PFSK-1 (cell line): ENCODE measurements around the gene NT5M.

Experiments
- FOXP2 ChIP-seq: optimal IDR thresholded peaks from 2 replicates; pipeline ENCODE3; 2011; ENCODE audit warnings: borderline replicate concordance, control low read depth, inconsistent platforms; ENCODE audit not compliant: insufficient read depth; ENCODE audit errors: extremely low read length, extremely low read depth
- POLR2AphosphoS5 ChIP-seq: IDR thresholded peaks from 2 replicates; pipeline ENCODE4 v1.6.1; 2012; ENCODE audit warnings: low read depth, mild to moderate bottlenecking, control low read depth, low read length, moderate library complexity
- SIN3A ChIP-seq: IDR thresholded peaks from 2 replicates; pipeline ENCODE4 v1.6.1; 2012; ENCODE audit warnings: mild to moderate bottlenecking, low read length, moderate library complexity, borderline replicate concordance; ENCODE audit not compliant: insufficient read depth
- TAF1 ChIP-seq: IDR thresholded peaks from 2 replicates; pipeline ENCODE4 v1.6.1; 2012; ENCODE audit warnings: low read length, control low read depth, borderline replicate concordance; ENCODE audit not compliant: insufficient read depth
- TF ChIP-seq, protein P1 (sequence below), 2 experiments: IDR thresholded peaks; 2 replicates each; pipeline versions ENCODE4 v1.6.1 to v1.8.0; 2011 to 2012; ENCODE audit warnings: low read depth in 2 of 2, low read length in 2 of 2, control low read depth in 1 of 2, inconsistent platforms in 1 of 2, mild to moderate bottlenecking in 1 of 2, moderate library complexity in 1 of 2; ENCODE audit not compliant: insufficient read depth in 1 of 2

The NT5M gene

GRCh38 chr17:17386094-17386800 lies 83.1 kb downstream of the NT5M start:
- no peak for TF ChIP-seq POLR2AphosphoS5
- TF ChIP-seq FOXP2, result no peak
- TF ChIP-seq SIN3A, result no peak
- TF ChIP-seq, protein P1, sequence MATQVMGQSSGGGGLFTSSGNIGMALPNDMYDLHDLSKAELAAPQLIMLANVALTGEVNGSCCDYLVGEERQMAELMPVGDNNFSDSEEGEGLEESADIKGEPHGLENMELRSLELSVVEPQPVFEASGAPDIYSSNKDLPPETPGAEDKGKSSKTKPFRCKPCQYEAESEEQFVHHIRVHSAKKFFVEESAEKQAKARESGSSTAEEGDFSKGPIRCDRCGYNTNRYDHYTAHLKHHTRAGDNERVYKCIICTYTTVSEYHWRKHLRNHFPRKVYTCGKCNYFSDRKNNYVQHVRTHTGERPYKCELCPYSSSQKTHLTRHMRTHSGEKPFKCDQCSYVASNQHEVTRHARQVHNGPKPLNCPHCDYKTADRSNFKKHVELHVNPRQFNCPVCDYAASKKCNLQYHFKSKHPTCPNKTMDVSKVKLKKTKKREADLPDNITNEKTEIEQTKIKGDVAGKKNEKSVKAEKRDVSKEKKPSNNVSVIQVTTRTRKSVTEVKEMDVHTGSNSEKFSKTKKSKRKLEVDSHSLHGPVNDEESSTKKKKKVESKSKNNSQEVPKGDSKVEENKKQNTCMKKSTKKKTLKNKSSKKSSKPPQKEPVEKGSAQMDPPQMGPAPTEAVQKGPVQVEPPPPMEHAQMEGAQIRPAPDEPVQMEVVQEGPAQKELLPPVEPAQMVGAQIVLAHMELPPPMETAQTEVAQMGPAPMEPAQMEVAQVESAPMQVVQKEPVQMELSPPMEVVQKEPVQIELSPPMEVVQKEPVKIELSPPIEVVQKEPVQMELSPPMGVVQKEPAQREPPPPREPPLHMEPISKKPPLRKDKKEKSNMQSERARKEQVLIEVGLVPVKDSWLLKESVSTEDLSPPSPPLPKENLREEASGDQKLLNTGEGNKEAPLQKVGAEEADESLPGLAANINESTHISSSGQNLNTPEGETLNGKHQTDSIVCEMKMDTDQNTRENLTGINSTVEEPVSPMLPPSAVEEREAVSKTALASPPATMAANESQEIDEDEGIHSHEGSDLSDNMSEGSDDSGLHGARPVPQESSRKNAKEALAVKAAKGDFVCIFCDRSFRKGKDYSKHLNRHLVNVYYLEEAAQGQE (IDR thresholded peaks at IDR 0.05; ENCODE audit: insufficient read depth in 1 of 2, low read depth in 2 of 2, low read length in 2 of 2), result no peak
- no peak for TF ChIP-seq TAF1

- TF ChIP-seq POLR2AphosphoS5 (no peak), SIN3A (no peak), TAF1 (no peak), FOXP2 (no peak)
- TF ChIP-seq, protein P1 (IDR thresholded peaks at IDR 0.05; ENCODE audit: insufficient read depth in 1 of 2, low read depth in 2 of 2, low read length in 2 of 2), result no peak
Measured at GRCh38 chr17:17387017-17387497, 83.9 kb downstream of the NT5M start.

DNA sequence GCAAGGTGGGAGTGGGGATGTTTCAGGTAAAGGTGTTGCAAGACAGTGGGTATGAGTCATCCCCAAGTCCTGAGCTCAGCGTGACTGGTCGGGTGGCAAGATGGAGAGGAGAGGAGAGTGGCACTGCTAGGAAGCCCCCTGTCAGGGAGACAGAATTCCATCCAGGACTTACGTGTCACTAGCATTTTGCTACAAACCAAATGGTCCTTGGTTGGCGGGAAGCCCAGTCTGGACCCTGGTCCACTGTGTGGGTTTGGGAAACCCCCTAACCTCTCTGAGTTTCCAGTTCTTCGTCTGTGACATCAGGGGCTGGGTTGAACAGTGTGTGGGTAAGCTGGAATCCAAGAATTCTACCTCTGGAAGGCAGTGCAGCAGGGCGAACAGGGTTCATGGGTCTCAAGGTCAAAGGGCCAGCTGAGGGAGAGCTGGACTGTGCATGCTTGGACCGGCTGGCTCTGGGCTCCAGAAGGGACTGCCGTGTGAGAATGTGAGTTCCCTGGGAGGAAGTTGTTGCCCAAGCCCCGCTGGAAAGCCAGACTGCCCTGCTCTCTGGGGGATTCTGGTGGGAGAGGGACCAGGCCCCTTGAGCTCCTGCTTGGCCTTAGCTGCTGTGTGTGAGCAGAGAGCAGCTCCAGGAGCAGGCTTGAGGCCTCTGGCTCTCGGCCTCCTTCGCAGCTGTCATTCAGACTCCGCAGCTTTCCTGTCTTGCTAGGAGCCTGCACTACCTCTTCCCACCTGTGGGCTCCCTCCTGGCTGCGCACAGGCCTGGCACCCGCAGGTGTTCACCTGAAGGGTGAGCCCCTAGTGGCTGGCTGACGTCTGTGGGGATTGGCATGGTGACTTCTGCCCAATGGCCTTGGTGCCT lies 84.6 kb downstream of the NT5M start:
- no peak for TF ChIP-seq POLR2AphosphoS5
- TF ChIP-seq SIN3A, result no peak
- no peak for TF ChIP-seq TAF1
- TF ChIP-seq FOXP2, result no peak
- TF ChIP-seq, protein P1 (IDR thresholded peaks at IDR 0.05; ENCODE audit: insufficient read depth in 1 of 2, low read depth in 2 of 2, low read length in 2 of 2), result no peak

DNA sequence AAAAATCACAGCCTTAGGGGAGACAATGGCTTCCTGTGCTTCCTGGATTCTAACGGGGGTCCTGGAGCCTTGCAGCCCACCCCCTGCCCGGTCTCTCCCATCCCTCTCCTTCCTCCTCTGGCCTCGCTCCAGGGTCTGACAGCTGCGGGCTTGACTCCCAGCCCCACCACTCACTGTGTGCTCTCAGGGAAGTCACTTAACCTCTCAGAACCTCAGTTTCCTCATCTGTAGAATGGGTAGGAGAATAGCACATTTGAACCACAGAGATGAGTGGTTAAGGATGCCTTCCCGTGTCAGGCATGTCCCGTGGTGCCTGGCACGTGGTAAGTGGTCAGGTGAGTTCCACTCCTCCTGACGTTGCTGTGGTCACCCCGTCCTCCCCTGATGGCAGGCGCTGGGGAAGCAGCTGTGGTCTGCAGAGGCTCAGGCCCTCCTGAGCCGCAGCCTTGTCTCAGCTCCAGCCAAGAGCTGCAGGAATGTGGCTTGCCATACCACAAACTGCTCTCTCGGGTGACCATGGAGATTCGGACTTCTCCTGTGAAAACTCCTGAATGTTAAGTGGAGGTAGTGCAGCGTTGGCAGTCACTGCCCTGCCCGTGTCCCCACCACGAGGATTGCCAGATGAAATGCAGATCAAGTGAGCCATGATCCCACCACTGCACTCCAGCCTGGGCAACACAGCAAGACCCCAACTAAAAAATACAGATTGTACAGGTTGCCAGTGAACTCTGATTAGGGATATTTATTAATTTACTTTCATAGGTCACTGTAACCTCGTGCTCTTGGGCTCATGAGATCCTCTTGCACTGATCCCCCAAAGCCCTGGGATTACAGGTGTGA lies 85.7 kb downstream of the NT5M start:
- TF ChIP-seq POLR2AphosphoS5, result no peak
- no peak for TF ChIP-seq SIN3A
- TF ChIP-seq TAF1, result no peak
- no peak for TF ChIP-seq FOXP2
- TF ChIP-seq, protein P1 (IDR thresholded peaks at IDR 0.05; ENCODE audit: insufficient read depth in 1 of 2, low read depth in 2 of 2, low read length in 2 of 2), result no peak
